GM19328 (cell line): ENCODE data around the gene NKX6-2.
"Not testable (repeated sequence)": the region's sequence is repeated elsewhere in the genome, so short reads cannot be mapped to it uniquely, and the experiment has no call there.

Experiments
- ATAC-seq: cut with Tn5 transposase; IDR thresholded peaks from one replicate; pipeline ENCODE4 v1.9.1; 2021; ENCODE audit warnings: mild to moderate bottlenecking, moderate library complexity; ENCODE audit not compliant: unreplicated experiment

Gene NKX6-2

GRCh38 chr10:132761395-132762060, 24.4 kb downstream of the NKX6-2 start:
- ATAC-seq: no peak

GRCh38 chr10:132758865-132759264, 27.1 kb downstream of the NKX6-2 start:
- no peak for ATAC-seq

- no peak for ATAC-seq
Observed at GRCh38 chr10:132757171-132757570, 28.8 kb downstream of the NKX6-2 start.

DNA sequence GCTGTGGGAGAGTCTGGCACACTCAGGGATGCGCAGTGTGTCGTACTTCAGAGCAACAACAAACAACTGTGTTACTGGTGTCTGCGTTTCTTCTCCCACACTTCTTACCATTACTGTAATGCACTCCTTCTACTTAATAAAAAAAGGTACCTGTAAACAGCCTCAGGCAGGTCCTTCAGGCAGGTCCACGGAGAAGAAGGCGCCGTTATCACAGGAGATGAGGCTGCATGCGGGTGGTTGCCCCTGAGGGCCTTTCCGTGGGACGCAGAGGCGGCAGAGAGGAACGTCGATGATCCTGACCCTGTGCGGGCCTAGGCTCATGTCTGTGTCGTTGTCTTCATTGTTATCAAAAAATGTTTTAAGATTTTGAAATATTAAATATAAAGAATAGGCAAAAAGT, 29.4 kb downstream of the NKX6-2 start:
- no peak for ATAC-seq

DNA sequence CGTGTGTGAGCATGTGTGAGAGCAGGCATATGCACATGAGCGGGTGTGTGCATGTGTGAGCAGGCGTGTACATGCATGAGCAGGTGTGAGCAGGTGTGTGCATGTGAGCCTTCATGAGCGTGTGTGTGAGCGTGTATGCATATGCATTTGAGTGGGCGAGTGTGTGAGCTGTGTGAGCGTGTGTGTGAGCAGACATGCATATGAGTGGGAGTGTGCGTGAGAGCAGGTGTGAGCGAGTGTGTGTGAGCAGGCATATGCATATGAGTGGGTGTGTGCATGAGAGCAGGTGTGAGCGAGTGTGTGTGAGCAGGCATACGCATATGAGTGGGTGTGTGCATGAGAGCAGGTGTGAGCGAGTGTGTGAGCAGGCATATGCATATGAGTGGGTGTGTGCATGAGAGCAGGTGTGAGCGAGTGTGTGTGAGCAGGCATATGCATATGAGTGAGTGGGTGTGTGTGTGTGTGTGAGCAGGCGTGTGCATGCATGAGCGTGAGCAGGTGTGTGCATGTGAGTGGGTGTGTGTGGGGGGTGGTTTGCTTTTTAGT, 30.7 kb downstream of the NKX6-2 start:
- no peak for ATAC-seq

DNA sequence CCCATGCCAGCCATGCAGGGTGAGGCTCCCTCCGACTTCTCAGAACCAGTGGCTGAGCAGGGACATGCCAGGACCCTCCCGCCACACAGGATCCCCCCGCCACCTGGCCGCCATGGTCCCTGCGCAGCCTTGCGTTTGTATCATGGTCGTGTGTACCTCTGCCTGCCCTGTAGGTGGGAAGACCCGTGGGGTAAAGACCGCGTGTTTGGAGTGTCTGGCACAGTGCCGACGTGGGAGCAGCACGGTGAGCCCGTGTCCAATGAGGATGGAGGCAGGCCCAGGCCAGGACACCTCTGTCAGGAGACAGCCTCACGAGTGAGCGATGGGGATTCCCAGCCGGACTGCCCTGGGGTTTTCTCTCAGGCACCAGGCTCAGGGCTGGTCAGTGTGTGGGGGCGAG, 31.9 kb downstream of the NKX6-2 start:
- no peak for ATAC-seq

DNA sequence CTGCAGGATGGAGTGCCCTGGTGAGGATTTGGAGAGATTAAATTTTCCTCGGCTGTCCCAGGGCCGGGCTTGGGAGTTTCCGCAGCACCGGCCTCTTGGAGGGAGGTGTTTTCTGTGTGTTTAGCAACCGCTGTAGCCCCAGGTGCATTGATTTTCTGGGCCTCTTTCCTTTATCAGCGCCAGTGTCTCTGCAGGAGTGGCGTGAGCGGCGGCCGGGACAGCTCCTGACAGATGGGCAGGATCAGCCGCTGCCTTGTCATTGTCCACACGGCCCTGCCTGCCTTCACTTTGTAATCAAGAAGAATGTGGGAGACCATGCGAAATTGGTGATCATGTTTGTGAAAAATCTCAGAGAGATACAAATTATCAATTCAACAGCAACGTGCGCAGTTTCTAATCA, 32.4 kb downstream of the NKX6-2 start:
- ATAC-seq: no peak

DNA sequence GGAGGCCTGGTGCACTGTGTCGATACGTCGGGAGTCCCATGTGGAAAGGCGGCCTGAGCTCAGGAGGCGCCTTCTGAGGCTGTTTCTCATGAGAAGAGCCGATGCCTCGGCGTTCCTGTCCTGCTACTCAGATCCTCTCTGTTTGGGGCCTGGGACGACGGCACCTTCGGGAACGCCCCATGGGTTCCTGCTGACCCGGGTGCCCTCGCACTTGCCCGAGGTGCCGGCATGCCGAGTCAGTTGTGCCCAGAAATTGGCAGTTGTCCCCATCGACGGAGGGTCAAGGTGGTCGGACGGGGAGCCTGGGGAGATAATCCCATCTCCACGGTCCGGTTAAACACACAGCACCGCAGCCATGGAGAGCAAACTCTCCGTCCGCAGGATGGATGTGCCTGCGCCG, 33.0 kb downstream of the NKX6-2 start:
- ATAC-seq: no peak

DNA sequence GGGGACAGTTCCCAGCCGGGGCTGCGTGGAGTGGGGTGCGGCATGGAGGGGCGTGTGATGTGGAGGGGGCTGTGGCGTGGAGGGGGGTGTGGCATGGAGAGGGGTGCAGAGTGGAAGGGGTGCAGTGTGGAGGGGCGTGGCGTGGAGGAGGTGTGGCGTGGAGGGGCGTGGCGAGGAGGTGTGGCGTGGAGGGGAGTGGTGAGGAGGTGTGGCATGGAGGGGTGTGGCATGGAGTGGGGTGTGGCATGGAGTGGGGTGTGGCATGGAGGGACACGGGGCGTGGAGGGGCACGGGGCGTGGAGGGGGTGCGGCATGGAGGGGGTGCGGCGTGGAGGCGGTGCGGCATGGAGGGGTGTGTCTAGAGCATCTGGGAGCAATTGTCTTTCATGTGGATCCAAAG, 33.6 kb downstream of the NKX6-2 start:
- no peak for ATAC-seq

DNA sequence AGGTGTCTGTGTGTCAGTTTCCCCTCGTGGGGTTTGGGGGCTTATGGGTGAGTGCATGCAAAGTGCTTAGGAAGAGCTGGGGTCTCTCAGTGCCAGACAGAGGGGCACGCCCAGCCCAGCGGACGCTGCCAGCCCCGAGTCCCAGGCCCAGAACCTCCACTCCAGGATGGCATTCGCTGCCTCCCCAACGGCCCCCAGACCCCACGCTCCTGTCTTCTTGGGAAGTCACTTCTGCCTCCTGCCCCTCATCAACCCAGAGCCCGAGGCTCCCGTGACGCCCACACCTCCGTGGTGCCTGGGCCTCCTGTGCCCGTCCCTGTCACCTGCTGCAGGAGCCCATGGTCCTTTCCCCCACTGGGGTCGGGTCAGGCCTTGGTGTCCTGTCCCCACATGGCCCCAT, 35.0 kb downstream of the NKX6-2 start:
- no peak for ATAC-seq

- no peak for ATAC-seq
Observed at GRCh38 chr10:132749371-132749795, 36.6 kb downstream of the NKX6-2 start.

DNA sequence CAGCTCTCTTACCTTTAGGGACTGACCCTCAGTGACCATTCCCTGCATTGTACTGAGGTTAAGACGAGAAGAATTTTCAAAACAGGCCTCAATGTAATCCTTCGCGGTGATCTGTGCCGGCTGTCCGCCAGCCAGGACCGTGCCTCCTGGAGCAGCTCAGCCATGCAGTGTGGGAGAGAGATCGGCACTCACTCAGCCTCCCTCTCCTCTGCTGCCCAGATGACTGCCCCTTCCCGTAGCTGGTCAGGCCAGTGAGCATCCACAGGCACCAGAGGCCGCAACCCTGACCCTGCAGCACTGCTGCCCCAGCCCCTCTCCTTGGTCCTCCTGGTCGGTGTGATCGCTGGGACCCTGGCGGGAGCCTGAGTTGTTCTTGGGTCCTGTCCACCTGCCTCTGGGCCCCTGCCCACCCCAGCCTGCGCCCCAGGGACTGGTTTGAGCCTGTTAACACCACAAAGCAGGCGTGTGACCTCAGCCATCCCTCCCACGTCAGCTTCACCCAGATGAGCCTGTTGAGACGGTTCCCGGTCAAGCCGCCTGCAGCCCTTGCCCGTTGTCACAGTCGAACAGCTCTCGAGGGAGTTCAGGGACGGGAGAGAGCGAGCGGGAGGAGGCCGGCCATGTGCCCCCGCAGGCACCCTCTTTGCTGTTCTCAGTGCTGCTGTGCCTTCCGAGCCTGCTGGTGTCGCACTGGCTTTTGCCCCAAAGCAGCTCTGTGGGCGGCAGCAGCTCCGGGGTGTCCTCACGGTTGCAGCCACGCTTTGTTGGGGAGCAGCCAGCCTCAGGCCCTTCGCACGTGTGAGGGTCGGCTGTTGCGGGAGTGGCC, 37.2 kb downstream of the NKX6-2 start:
- no peak for ATAC-seq

GRCh38 chr10:132748135-132748534, 37.8 kb downstream of the NKX6-2 start:
- no peak for ATAC-seq

DNA sequence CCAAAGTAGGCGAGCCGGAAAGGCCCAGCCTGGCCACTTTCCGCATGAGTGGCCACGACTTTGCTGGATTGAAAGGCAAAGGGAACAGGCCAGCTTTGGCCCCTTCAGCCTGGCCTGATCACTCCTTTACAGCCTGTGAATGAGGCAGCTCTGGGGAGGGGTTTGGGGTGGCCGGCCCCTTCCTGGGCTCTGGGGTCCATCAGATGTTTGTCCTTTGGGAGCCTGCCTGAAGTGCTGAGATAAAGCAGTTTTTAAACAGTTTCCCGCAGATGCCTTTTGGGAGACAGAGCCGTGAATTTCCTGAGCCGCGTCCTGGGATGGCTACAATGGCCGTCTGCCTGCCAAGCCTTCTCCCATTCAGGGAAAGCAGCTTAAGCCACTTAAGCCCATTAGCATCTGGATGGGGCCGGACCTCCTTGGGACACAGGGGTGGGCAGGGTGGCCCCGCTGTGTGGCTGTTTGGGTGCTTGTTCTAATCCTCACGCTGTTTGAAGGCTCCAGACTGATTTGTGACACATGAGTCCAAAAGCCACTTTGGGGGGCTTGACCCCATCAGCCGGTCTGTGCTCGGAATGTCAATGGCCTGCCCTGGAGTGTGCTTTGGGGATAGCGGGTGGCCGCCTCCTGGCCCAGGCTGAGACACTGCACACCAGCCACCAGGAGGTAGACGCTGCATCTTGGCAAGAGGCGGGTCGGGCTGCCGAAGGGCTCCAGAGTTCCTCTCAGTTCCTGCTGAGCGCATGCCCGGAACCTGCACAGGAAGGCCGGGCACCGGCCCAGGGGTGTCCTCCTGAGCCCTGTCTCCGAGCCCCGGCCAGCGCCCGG, 38.9 kb downstream of the NKX6-2 start:
- no peak for ATAC-seq

DNA sequence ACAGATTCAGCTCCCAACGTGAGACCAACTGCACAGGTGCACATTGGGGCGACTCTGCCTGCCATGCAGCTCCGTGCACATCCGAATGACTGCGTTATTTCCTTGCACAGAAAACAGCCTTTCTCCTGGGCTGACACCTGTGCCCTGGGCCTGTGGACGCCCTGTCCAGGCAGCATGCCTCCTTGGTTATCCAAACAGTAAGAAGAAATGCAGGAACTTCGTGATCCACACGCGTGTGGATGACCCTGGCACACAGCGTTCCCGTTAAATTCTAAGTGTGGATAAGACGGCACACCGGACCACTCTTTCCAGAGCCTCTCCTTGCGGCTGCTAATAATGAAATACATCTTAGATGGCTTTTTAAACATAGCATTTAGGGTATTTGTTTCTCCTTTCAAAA, 39.6 kb downstream of the NKX6-2 start:
- no peak for ATAC-seq

DNA sequence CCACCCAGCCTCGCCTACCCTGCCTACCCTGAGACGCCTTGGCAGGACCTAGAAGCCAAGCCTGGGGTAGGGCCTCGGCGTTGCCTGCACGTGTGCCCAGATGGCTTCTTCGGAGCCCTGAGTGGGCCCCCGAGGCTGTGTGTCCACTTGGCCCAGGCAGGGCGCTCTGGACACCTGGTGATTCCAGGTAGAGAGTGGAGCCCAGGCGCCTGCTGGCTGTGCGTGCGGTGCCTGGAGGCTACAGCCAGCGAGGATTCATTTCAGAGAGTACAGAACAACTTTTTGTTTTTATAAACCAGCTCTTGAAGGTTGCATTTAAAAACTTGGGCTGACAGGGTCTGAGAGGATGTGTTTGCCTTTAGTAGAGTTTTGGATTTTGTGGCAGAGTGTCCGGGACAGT, 40.0 kb downstream of the NKX6-2 start:
- no peak for ATAC-seq

DNA sequence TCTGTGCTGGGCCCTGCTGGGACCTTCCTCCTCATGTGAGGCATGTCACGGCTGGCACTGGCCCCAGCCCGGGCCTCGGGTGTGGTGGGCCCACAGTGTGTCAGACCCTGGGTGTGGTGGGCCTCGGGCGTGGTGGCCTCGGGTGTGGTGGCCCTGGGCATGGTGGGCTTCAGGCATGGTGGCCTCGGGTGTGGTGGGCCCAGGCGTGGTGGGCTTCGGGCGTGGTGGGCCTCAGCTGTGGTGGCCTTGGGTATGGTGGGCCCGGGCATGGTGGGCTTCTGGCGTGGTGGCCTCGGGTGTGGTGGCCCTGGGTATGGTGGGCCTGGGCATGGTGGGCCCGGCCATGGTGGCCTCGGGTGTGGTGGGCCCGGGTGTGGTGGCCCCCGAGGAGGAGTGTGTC, 40.4 kb downstream of the NKX6-2 start:
- no peak for ATAC-seq

DNA sequence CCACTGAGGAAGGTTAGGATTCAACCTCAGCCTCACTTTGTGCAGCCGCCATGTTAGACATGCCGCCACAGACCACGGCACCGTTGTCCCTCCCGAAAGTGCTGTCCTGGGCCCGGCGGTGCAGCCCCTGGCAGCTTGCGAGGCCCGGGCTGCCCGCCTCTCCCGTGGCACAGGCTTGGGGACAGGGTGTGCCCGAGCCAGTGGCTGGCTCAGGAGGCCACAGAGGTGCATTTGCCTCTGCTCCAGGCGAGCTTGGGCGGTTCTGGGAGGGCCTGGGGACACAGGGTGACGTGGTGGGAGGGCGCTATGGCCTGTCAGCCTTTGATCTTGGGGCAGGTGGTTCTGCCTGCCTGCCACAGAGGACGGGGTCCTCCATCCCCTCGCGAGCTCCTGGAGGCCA, 41.1 kb downstream of the NKX6-2 start:
- no peak for ATAC-seq

- ATAC-seq: no peak
Observed at GRCh38 chr10:132743925-132744490, 41.9 kb downstream of the NKX6-2 start.

GRCh38 chr10:132743196-132743924, 42.6 kb downstream of the NKX6-2 start:
- ATAC-seq: not testable (repeated sequence)
